ENCODE results near the gene CEACAM3.

The CEACAM3 gene

DNA sequence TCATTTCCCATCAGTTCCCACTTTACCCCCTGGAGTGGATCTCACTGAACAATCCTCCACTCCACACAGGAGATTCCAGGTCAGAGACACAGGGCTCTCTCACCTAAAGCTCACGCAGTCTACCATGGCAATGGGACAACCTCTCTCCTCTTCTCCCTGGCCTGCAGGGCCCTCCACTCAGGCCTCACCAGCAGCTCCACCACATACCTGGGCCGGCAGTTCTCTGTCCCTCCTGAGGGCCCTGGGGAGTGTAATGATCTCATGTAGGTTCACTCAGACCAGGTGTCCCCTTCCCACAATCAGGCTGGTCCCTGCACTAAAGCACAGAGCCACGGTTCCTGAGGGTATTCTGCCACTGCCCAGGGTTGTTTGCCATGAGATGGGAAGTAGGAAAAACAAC lies 15.6 kb downstream of the CEACAM3 start:
- 0 out of 2 replicates have a peak, but pooled peaks cover 2% of the 10 kb centered on the region for H3K27me3 ChIP-seq (ENCODE audit: low read depth, low read length)
- H3K36me3 ChIP-seq (replicated peaks; ENCODE audit: low read depth, low read length) = no peaks in the 10 kb centered on the region
- no peak overlapping the region for H2AFZ ChIP-seq (ENCODE audit: low read depth, low read length)
- H3K4me2 ChIP-seq (ENCODE audit: low read length) = no peak overlapping the region
- H3K27ac ChIP-seq (ENCODE audit: low read length) = no peak overlapping the region
- H3K79me2 ChIP-seq (ENCODE audit: low read length) = no peaks in the 10 kb centered on the region
- no peak overlapping the region for H3K9ac ChIP-seq (ENCODE audit: low read length)
- no peak overlapping the region for H3K4me3 ChIP-seq (ENCODE audit: low read length)
- TF ChIP-seq, protein P1, sequence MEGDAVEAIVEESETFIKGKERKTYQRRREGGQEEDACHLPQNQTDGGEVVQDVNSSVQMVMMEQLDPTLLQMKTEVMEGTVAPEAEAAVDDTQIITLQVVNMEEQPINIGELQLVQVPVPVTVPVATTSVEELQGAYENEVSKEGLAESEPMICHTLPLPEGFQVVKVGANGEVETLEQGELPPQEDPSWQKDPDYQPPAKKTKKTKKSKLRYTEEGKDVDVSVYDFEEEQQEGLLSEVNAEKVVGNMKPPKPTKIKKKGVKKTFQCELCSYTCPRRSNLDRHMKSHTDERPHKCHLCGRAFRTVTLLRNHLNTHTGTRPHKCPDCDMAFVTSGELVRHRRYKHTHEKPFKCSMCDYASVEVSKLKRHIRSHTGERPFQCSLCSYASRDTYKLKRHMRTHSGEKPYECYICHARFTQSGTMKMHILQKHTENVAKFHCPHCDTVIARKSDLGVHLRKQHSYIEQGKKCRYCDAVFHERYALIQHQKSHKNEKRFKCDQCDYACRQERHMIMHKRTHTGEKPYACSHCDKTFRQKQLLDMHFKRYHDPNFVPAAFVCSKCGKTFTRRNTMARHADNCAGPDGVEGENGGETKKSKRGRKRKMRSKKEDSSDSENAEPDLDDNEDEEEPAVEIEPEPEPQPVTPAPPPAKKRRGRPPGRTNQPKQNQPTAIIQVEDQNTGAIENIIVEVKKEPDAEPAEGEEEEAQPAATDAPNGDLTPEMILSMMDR (IDR thresholded peaks at IDR 0.05; ENCODE audit: low read depth, low read length) = no peak
- TF ChIP-seq EZH2phosphoT487 (IDR thresholded peaks at IDR 0.05; ENCODE audit: low read depth) = no peak
- H3K4me1 ChIP-seq (ENCODE audit: low read length) = peaks cover 13% of the 10 kb centered on the region
- H3K9me3 ChIP-seq (ENCODE audit: insufficient read depth, low read length) = no peaks in the 10 kb centered on the region
- H4K20me1 ChIP-seq (ENCODE audit: insufficient read depth, low read length) = no peaks in the 10 kb centered on the region

DNA sequence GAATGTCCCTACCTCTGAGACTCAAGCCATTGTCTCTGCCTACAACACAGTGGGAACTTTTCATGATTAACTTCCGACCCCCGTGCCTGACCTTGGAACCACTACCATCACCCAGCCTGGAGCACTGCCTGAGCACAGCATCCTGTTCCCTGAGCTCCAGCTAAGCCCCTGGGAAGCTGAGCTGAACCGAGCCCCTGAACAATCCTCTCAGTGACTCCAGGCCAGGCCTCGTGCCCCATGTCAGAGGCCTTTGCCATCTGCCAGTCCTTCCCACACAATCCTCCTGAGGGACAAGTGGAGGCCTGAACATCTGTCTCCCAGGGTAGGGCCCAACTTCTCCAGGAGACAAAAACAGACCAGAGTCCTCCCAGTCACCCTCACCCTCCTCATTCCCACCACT lies 17.5 kb downstream of the CEACAM3 start:
- H3K4me2 ChIP-seq (ENCODE audit: low read length) = no peak overlapping the region
- no peaks in the 10 kb centered on the region for H3K9me3 ChIP-seq (ENCODE audit: insufficient read depth, low read length)

DNA sequence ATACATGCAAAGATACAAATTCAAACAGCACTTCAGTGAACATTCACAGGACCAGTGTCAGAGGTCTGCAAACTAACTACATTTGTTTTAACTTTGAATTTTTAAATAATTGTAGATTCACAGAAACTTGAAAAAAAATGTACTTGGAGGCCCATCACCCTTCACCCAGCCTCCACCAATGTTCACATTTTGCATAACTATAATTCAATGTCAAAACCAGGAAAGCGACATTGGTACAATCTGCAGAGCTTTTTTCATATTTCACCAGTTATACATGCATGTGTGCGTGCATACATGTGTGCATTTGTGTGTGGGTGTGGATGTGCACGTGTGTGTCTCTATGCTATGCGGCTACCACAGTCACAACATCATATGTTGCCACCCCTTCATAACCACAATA lies 18.9 kb downstream of the CEACAM3 start:
- no peak overlapping the region for H3K27ac ChIP-seq (ENCODE audit: low read length)
- peaks cover 13% of the 10 kb centered on the region; the same call in 1 of the 2 replicates for H3K27me3 ChIP-seq (ENCODE audit: low read depth, low read length)
- TF ChIP-seq, protein P1 (IDR thresholded peaks at IDR 0.05; ENCODE audit: low read depth, low read length) = no peak
- TF ChIP-seq EZH2phosphoT487 (IDR thresholded peaks at IDR 0.05; ENCODE audit: low read depth) = no peak
- H4K20me1 ChIP-seq (ENCODE audit: insufficient read depth, low read length) = no peaks in the 10 kb centered on the region
- H3K9ac ChIP-seq (ENCODE audit: low read length) = no peak overlapping the region
- H2AFZ ChIP-seq (ENCODE audit: low read depth, low read length) = no peak overlapping the region
- no peaks in the 10 kb centered on the region for H3K79me2 ChIP-seq (ENCODE audit: low read length)
- peaks cover 12% of the 10 kb centered on the region for H3K4me1 ChIP-seq (ENCODE audit: low read length)
- H3K9me3 ChIP-seq (ENCODE audit: insufficient read depth, low read length) = no peaks in the 10 kb centered on the region
- no peak overlapping the region for H3K4me2 ChIP-seq (ENCODE audit: low read length)
- no peaks in the 10 kb centered on the region for H3K36me3 ChIP-seq (replicated peaks; ENCODE audit: low read depth, low read length)
- H3K4me3 ChIP-seq (ENCODE audit: low read length) = no peak overlapping the region

More for the DNA sequence above, 17.5 kb downstream of the CEACAM3 start:
- Histone ChIP-seq H3K9ac (ENCODE audit: low read length) (no peak overlapping the region), H4K20me1 (ENCODE audit: insufficient read depth, low read length) (no peaks in the 10 kb centered on the region), H2AFZ (ENCODE audit: low read depth, low read length) (no peak overlapping the region), H3K27ac (ENCODE audit: low read length) (no peak overlapping the region), H3K27me3 (ENCODE audit: low read depth, low read length) (0 out of 2 replicates have a peak, but pooled peaks cover 8% of the 10 kb centered on the region), H3K36me3 (replicated peaks; ENCODE audit: low read depth, low read length) (no peaks in the 10 kb centered on the region), H3K79me2 (ENCODE audit: low read length) (no peaks in the 10 kb centered on the region), H3K4me3 (ENCODE audit: low read length) (no peak overlapping the region), H3K4me1 (ENCODE audit: low read length) (peaks cover 13% of the 10 kb centered on the region)
- no peak for TF ChIP-seq EZH2phosphoT487 (IDR thresholded peaks at IDR 0.05; ENCODE audit: low read depth)
- TF ChIP-seq, protein P1 (IDR thresholded peaks at IDR 0.05; ENCODE audit: low read depth, low read length) = no peak

DNA sequence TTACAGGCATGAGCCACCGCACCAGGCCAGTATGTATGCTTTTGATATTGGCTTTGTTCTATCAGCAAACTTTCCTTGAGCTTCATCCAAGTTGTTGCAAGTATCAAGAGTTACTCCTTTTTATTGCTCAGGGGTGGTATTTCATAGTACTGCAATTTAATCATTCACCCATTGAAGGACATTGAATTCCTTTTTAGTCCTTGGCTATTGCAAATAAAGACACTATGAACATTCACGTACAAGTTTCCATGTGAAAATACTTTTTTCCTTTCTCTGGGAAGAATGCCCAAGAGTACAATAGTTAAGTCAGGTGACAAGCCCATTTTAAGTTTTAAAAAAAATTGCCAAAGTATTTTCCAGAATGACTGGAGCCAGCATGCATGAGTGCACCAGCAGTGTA lies 20.4 kb downstream of the CEACAM3 start:
- Histone ChIP-seq H3K4me3 (ENCODE audit: low read length) (no peak overlapping the region), H3K36me3 (replicated peaks; ENCODE audit: low read depth, low read length) (no peaks in the 10 kb centered on the region), H2AFZ (ENCODE audit: low read depth, low read length) (no peak overlapping the region), H3K9me3 (ENCODE audit: insufficient read depth, low read length) (no peaks in the 10 kb centered on the region), H3K79me2 (ENCODE audit: low read length) (no peaks in the 10 kb centered on the region), H3K9ac (ENCODE audit: low read length) (no peak overlapping the region), H3K4me1 (ENCODE audit: low read length) (no peaks in the 10 kb centered on the region), H3K4me2 (ENCODE audit: low read length) (no peak overlapping the region), H3K27me3 (ENCODE audit: low read depth, low read length) (peaks cover 20% of the 10 kb centered on the region), H3K27ac (ENCODE audit: low read length) (no peak overlapping the region), H4K20me1 (ENCODE audit: insufficient read depth, low read length) (no peaks in the 10 kb centered on the region)
- no peak for TF ChIP-seq EZH2phosphoT487 (IDR thresholded peaks at IDR 0.05; ENCODE audit: low read depth)

Data from OCI-LY3 (cell line).